ENCODE results near the gene RNF130. TPM values are rescaled to one million over a fixed set of nuclear protein-coding genes. Genes with fewer than 3 reads are reported as not detected.
"Not testable (repeated sequence)": the region's sequence is repeated elsewhere in the genome, so short reads cannot be mapped to it uniquely, and the experiment has no call there.

RNF130 gene
- total RNA-seq, 1 donor from 2014 or later: 86.7 TPM

DNA sequence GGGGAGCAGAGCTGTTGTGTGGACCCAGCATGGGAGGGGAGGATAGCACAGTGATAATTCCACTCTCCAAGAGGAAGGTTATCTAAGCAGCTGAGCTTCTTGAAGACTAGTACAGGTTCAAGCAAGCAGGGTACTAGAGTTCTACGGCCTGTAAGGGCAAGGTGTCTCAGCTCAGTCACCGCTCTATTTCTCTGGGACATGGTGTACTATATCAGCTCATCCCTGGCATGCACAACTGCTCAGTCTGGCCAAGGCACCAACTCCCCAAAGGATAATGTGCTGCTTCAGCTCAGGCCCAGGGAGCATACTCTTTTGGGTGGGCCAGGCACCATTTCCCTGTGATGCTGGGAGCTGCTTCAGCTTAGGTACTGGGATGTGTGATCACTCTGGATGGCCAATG is 69.8 kb downstream of the RNF130 start:
- intact Hi-C loops (cut with DNase I): no loop called here
- Histone ChIP-seq H3K27me3 (no peaks in the 10 kb centered on the region), H3K4me1 (no peaks in the 10 kb centered on the region), H3K27ac (no peak overlapping the region), H3K9me3 (peaks cover 0 to 10% of the 10 kb centered on the region in 2 donors), H3K36me3 (peaks cover 10 to 14% of the 10 kb centered on the region in 2 donors), H3K4me3 (no peak overlapping the region)
- TF ChIP-seq, protein P1, sequence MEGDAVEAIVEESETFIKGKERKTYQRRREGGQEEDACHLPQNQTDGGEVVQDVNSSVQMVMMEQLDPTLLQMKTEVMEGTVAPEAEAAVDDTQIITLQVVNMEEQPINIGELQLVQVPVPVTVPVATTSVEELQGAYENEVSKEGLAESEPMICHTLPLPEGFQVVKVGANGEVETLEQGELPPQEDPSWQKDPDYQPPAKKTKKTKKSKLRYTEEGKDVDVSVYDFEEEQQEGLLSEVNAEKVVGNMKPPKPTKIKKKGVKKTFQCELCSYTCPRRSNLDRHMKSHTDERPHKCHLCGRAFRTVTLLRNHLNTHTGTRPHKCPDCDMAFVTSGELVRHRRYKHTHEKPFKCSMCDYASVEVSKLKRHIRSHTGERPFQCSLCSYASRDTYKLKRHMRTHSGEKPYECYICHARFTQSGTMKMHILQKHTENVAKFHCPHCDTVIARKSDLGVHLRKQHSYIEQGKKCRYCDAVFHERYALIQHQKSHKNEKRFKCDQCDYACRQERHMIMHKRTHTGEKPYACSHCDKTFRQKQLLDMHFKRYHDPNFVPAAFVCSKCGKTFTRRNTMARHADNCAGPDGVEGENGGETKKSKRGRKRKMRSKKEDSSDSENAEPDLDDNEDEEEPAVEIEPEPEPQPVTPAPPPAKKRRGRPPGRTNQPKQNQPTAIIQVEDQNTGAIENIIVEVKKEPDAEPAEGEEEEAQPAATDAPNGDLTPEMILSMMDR (IDR thresholded peaks at IDR 0.05): no peak
- DNase-seq (ENCODE audit: low spot score in 2 of 2): no peak

DNA sequence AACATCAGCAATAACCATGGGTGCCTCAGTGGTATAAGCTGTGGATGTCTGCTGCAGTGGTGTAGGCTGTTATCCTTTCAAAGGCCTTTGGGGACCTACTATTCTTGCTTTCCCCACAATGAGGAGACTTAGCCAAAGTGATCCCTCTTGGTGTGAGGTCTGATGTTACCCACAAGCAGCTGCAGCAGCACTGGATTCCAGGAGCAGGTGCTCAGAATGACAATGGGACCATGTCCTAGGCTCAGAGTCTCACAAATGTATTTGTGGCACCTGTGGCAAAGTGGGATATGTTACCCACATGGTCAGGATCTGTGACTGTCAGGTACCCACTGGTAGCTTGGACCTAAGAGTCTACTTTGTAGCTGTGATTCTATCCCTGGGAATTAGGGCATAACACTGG is 70.4 kb downstream of the RNF130 start:
- Histone ChIP-seq H3K36me3 (peaks cover 10 to 14% of the 10 kb centered on the region in 2 donors), H3K4me3 (no peak overlapping the region), H3K27me3 (no peaks in the 10 kb centered on the region), H3K9me3 (peaks cover 0 to 16% of the 10 kb centered on the region in 2 donors), H3K27ac (no peak overlapping the region), H3K4me1 (no peaks in the 10 kb centered on the region)
- intact Hi-C loops (cut with DNase I): no loop called here
- no peak for DNase-seq (ENCODE audit: low spot score in 2 of 2)
- TF ChIP-seq, protein P1 (IDR thresholded peaks at IDR 0.05): no peak

DNA sequence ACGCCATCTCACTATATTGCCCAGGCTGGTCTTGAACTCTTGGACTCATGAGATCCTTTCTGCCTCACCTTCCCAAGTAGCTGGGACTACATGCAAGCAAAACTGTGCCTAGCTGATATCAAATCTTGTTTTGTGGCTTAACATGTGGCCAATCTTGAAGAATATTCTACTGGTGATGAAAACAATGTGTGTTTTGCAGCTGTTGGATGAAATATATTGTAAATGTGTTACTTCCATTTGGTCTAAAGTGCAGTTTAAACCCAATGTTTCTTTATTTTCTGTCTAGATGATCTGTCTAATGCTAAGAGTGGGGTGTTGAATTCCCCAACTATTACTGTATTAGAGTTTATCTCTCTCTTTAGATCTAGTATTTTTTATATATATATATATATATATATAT is 73.1 kb downstream of the RNF130 start:
- no peak overlapping the region for H3K27ac ChIP-seq
- no peak overlapping the region for H3K4me3 ChIP-seq
- no peak for DNase-seq (ENCODE audit: low spot score in 2 of 2)
- no peaks in the 10 kb centered on the region for H3K27me3 ChIP-seq
- peaks cover 10 to 14% of the 10 kb centered on the region in 2 donors for H3K36me3 ChIP-seq
- intact Hi-C loops (cut with DNase I): no loop called here
- TF ChIP-seq, protein P1 (IDR thresholded peaks at IDR 0.05): no peak
- no peaks in the 10 kb centered on the region for H3K4me1 ChIP-seq
- peaks cover 12 to 30% of the 10 kb centered on the region in 2 donors for H3K9me3 ChIP-seq

DNA sequence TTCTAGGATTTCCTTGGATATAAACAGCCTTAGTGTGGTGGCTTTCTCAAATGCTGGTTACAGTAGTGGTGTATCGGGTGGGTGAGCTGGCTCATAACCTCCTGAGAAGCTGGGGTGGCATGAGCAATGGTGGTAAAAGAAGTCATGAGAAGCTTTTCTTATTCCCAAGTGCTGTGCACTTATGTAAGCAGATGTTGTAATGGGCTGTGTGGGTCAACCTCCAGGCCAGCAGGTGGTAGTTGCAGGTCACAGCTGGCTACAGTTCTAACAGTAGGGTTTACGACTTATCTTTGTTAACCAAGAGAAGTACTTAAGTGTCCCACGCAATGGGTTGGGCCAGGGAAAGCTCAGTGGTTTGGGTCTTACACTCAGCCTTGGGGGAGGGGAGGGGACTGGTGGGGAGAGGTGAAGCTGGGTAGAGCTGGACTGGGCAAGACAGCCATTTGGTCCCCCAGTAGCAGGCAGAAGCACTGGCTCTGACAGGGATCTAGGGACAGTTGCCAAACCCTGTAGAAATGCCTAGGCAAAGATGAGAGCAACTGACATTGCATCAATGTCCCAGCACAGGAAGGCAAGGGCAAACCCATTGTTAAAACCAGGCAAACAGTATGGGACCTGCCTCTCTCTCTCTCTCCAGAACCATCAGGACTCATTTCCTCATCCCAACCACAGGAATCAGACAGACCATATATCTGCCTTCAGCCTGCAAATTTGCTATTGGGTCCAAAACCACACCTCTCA is 76.8 kb downstream of the RNF130 start:
- Histone ChIP-seq H3K27ac (no peak overlapping the region), H3K9me3 (peaks cover 12 to 38% of the 10 kb centered on the region in 2 donors), H3K4me3 (no peak overlapping the region), H3K4me1 (no peaks in the 10 kb centered on the region), H3K36me3 (no peaks in the 10 kb centered on the region), H3K27me3 (no peaks in the 10 kb centered on the region)
- intact Hi-C loops (cut with DNase I): no loop called here
- TF ChIP-seq, protein P1 (IDR thresholded peaks at IDR 0.05): no peak
- no peak for DNase-seq (ENCODE audit: low spot score in 2 of 2)

DNA sequence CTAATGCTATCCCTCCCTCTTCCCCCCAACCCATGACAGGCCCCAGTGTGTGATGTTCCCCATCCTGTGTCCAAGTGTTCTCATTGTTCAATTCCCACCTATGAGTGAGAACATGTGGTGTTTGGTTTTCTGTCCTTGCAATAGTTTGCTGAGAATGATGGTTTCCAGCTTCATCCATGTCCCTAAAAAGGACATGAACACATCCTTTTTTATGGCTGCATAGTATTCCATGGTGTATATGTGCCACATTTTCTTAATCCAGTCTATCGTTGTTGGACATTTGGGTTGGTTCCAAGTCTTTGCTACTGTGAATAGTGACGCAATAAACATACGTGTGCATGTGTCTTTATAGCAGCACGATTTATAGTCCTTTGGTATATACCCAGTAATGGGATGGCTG is 78.7 kb downstream of the RNF130 start:
- H3K27me3 ChIP-seq; intact Hi-C loops (cut with DNase I); H3K36me3 ChIP-seq; H3K4me1 ChIP-seq; H3K4me3 ChIP-seq; H3K27ac ChIP-seq; DNase-seq (ENCODE audit: low spot score in 2 of 2): not testable (repeated sequence)
- H3K9me3 ChIP-seq: peaks cover 12 to 38% of the 10 kb centered on the region in 2 donors

DNA sequence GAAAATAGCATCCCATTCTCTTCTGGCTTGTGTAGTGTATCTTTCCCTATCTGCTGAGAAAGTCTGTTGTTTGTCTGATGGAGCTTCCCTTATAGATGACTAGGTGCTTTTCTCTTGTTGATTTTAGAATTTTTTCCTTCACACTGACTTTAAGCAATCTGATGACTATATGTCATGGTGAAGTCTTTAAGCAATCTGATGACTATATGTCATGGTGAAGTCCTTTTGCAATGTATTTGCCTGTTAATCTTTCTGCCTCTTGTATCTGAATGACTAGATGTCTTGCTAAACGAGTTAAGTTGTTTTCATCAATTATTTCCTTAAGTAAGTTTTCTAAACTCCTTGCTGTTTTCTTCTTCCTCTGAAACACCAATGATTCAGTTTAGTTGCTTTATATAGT is 80.5 kb downstream of the RNF130 start:
- Histone ChIP-seq H3K27ac (no peak overlapping the region), H3K4me3 (no peak overlapping the region), H3K27me3 (no peaks in the 10 kb centered on the region), H3K9me3 (peaks cover 12 to 22% of the 10 kb centered on the region in 2 donors), H3K4me1 (no peaks in the 10 kb centered on the region), H3K36me3 (no peaks in the 10 kb centered on the region)
- intact Hi-C loops (cut with DNase I): no loop called here
- DNase-seq (ENCODE audit: low spot score in 2 of 2): no peak
- TF ChIP-seq, protein P1 (IDR thresholded peaks at IDR 0.05): no peak

DNA sequence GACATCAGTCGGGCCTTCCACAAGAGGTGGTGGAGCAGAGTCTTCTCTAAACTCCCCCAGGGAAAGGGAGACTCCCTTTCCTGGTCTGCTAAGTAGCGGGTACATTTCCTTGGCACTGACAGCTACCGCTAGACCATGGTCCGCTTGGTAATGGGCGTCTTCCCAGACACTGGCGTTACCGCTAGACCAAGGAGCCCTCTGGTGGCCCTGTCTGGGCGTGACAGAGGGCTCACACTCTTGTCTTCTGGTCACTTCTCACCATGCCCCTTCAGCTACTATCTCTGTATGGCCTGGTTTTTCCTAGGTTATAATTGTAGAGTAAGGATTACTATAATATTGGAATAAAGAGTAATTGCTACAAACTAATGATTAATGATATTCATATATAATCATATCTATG is 81.0 kb downstream of the RNF130 start:
- intact Hi-C loops (cut with DNase I); H3K36me3 ChIP-seq; H3K4me3 ChIP-seq; H3K27me3 ChIP-seq; DNase-seq (ENCODE audit: low spot score in 2 of 2); H3K4me1 ChIP-seq; H3K27ac ChIP-seq: not testable (repeated sequence)
- H3K9me3 ChIP-seq: peaks cover 9 to 17% of the 10 kb centered on the region in 2 donors
